CD4-positive, CD25-positive, alpha-beta regulatory T cell (primary cell): ENCODE results near the gene TSPAN7. TPM values are rescaled to one million over a fixed set of nuclear protein-coding genes. Genes with fewer than 3 reads are reported as not detected.

Experiments used
- ATAC-seq, 2 donors: fragments of 150-1000 bp; cut with Tn5 transposase; one replicate each; pipeline ENCODE4 v1.10.0; 2021; ENCODE audit warnings: low read depth in 2 of 2, moderate number of reproducible peaks in 2 of 2, moderate library complexity in 1 of 2
- DNase-seq, 3 donors: peaks; one replicate each; pipeline versions ENCODE4 v3.0.0 to v3.0.0-alpha.2; 2012 to 2022; ENCODE audit warnings: mixed read lengths in 1 of 3
- H3K27ac ChIP-seq: one replicate; pipeline ENCODE4 v1.7.0; 2013; ENCODE audit warnings: mild to moderate bottlenecking, low read length; ENCODE audit not compliant: insufficient read depth, poor library complexity, severe bottlenecking
- H3K27me3 ChIP-seq: one replicate; pipeline ENCODE4 v1.7.0; 2013; ENCODE audit warnings: low read length; ENCODE audit not compliant: control insufficient read depth, insufficient read depth
- H3K36me3 ChIP-seq: one replicate; pipeline ENCODE4 v1.7.0; 2013; ENCODE audit warnings: mild to moderate bottlenecking, low read length, moderate library complexity; ENCODE audit not compliant: control insufficient read depth, insufficient read depth
- H3K4me1 ChIP-seq: 2 replicates; pipeline ENCODE4 v1.7.0; 2013; ENCODE audit warnings: mild to moderate bottlenecking, low read length; ENCODE audit not compliant: insufficient read depth, control insufficient read depth, poor library complexity, severe bottlenecking
- H3K4me3 ChIP-seq: one replicate; pipeline ENCODE4 v1.7.0; 2013; ENCODE audit warnings: low read depth, mild to moderate bottlenecking, low read length, moderate library complexity
- H3K9me3 ChIP-seq, 2 experiments: 1 replicate in 1 of 2; 2 replicates in 1 of 2; pipeline ENCODE4 v1.7.0; 2013; ENCODE audit warnings: low read length in 2 of 2, mild to moderate bottlenecking in 1 of 2, moderate library complexity in 1 of 2; ENCODE audit not compliant: control insufficient read depth in 2 of 2
- H3K27ac Mint-ChIP-seq, 3 donors: one replicate each; pipeline ENCODE4 v1.8.0; 2020 to 2022; ENCODE audit warnings: mild to moderate bottlenecking in 3 of 3, mixed read lengths in 3 of 3, moderate library complexity in 2 of 3
- H3K27me3 Mint-ChIP-seq: one replicate; pipeline ENCODE4 v1.8.0; 2022; ENCODE audit warnings: mild to moderate bottlenecking, mixed read lengths
- H3K36me3 Mint-ChIP-seq: one replicate; pipeline ENCODE4 v1.8.0; 2020; ENCODE audit warnings: mixed read lengths
- H3K4me1 Mint-ChIP-seq, 4 donors: one replicate each; pipeline ENCODE4 v1.8.0; 2020 to 2022; ENCODE audit warnings: mixed read lengths in 4 of 4, mild to moderate bottlenecking in 1 of 4
- H3K4me3 Mint-ChIP-seq, 4 donors: one replicate each; pipeline ENCODE4 v1.8.0; 2020 to 2022; ENCODE audit warnings: mild to moderate bottlenecking in 4 of 4, mixed read lengths in 4 of 4, moderate library complexity in 3 of 4
- H3K9me3 Mint-ChIP-seq, 7 donors: one replicate each; pipeline ENCODE4 v1.8.0; 2020 to 2022; ENCODE audit warnings: mixed read lengths in 7 of 7, mild to moderate bottlenecking in 3 of 7, moderate library complexity in 2 of 7
- polyA plus RNA-seq, 4 donors: library from polyadenylated mRNA; unstranded; fragments of 300-500 nt; fragmentation: Illumina TruSeq; gene quantifications; one replicate each; pipeline ENCODE4 v1.2.3, GENCODE V29; 2021
- total RNA-seq: library from RNA; stranded (reverse); gene quantifications from one replicate; pipeline ENCODE4 v1.2.3, GENCODE V29; 2022

Gene TSPAN7
- total and polyA plus RNA-seq, 5 donors from 2014 or later = 0.16 to 0.72 (median 0.20) TPM; not detected in 2

DNA sequence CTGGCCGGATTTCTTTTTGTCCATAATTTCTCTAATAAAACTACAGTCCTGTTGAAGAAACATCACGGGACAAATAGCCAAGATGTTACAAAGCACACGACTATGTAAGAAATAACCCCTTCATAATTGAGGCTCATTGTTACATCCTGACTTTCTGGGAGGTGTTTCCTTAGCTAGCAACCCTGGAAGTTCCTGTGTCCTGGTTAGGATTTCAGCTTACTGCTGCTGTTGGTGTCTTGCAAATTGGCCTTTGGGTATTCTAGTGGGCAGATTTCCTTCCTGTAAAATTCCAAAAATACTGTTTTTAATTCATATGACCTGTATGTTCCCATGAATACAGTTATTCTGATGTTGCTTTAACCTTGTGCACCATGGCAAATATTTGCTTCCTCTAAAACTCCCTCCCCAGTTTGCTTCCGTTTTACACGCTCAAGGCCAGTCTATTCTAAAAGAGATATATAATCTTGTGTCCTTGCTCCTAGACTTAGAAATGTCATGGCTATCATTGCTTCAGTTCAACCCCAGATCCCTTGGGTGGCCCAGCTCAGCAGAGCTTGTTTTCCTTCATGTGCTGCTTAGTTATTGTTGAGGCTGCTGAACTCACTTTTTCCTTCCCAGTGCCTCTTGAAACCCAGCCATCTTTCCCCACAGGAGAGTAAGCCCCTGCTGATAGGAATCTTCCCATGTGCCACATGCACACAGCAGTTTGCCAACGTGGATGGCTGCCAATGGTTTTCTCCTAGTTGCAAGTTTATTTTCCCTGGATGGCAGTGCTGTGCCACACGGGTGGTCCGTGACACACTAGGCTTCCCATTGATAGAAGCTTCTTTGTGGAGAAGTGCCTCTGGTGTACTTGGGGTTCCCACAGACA lies 75.8 kb downstream of the TSPAN7 start:
- Histone ChIP-seq H3K4me1 (no peaks in the 10 kb centered on the region), H3K36me3 (no peaks in the 10 kb centered on the region), H3K9me3 (no peaks in the 10 kb centered on the region), H3K27ac (no peak overlapping the region), H3K4me3 (no peak overlapping the region), H3K27me3 (peaks cover 10% of the 10 kb centered on the region)
- H3K4me1 Mint-ChIP-seq = peaks cover 0 to 3% (median 0%) of the 10 kb centered on the region in 4 donors
- H3K9me3 Mint-ChIP-seq = no peaks in the 10 kb centered on the region
- DNase-seq (no peak), ATAC-seq (no peak)
- no peaks in the 10 kb centered on the region for H3K36me3 Mint-ChIP-seq
- H3K4me3 Mint-ChIP-seq = no peak overlapping the region
- H3K27me3 Mint-ChIP-seq = peaks cover 4% of the 10 kb centered on the region
- no peak overlapping the region for H3K27ac Mint-ChIP-seq

DNA sequence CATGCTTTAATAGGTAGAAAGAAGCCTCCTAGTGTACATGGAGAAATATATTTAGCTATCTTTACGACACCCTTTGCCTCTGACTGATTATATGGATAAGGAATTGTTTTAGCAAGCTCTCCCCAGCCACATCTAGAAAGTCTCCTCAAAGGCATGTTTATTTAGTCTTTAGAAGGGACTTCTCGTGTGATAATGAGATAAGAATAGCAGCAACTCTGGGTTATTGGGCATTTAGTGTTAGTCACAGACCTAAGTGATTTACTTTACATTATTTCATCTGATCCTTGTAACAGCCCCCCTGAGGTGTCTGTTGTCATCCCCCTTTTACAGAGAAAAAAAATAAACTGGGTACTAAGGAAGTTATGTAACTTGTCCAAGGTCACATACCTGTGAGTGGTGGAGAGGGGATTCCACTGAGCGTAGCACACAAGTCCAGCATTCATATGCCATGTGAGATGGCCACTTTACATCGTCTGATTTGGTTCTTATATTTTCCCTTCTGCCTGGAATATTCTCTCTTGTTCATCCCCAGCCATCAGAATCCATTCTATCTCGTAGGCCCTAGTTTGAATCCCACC lies 77.7 kb downstream of the TSPAN7 start:
- Histone ChIP-seq H3K4me3 (no peak overlapping the region), H3K4me1 (no peaks in the 10 kb centered on the region), H3K27ac (no peak overlapping the region), H3K27me3 (peaks cover 10% of the 10 kb centered on the region), H3K36me3 (no peaks in the 10 kb centered on the region), H3K9me3 (no peaks in the 10 kb centered on the region)
- no peak overlapping the region for H3K4me3 Mint-ChIP-seq
- DNase-seq = no peak
- H3K4me1 Mint-ChIP-seq = no peaks in the 10 kb centered on the region
- H3K9me3 Mint-ChIP-seq = no peaks in the 10 kb centered on the region
- H3K27me3 Mint-ChIP-seq = peaks cover 11% of the 10 kb centered on the region
- H3K36me3 Mint-ChIP-seq = no peaks in the 10 kb centered on the region
- no peak for ATAC-seq
- no peak overlapping the region for H3K27ac Mint-ChIP-seq

DNA sequence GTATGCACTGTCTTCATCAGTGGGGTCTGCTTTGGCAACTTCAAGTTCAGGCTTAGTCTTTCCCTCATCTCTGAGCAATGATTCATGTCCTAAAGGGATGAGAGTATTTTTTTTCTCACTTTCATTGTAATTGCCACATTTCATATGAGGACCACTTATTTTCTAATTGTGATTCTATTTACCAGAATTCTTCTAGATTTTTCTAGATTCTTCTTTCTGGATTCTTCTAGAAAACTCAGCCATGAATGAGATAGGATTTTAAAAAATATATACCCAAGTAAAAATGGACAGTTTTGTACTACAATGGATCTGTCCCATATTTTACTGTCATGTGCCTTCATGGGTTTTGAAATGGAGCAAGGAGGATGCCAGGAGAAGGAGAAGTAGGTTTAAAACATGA lies 78.4 kb downstream of the TSPAN7 start:
- H3K27me3 ChIP-seq = peaks cover 10% of the 10 kb centered on the region
- H3K27ac Mint-ChIP-seq = no peak overlapping the region
- H3K36me3 Mint-ChIP-seq = no peaks in the 10 kb centered on the region
- no peak overlapping the region for H3K4me3 Mint-ChIP-seq
- no peaks in the 10 kb centered on the region for H3K4me1 Mint-ChIP-seq
- H3K4me1 ChIP-seq = no peaks in the 10 kb centered on the region
- H3K4me3 ChIP-seq = no peak overlapping the region
- no peak overlapping the region for H3K27ac ChIP-seq
- no peak for ATAC-seq
- H3K9me3 Mint-ChIP-seq = no peaks in the 10 kb centered on the region
- no peaks in the 10 kb centered on the region for H3K36me3 ChIP-seq
- no peaks in the 10 kb centered on the region for H3K9me3 ChIP-seq
- no peak for DNase-seq
- H3K27me3 Mint-ChIP-seq = peaks cover 11% of the 10 kb centered on the region

DNA sequence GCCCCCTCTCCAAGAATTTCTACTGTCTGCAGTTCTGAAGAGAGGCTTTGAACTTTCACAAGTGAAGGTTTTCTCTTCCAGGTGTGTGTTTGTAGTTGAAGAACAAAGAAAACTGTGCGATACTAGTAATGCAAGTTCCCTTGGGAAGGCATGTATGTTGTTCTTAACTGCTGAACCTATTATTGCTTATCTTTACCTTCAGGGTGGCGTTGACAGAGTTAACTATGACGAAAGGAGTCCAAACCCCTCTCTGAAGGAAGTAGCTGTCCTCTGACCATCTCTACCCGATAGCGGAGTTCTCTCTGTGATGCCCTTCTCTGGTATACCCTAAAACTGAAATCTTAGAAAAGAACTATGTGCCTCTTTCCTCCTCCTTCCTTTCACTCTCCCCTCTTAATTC lies 79.9 kb downstream of the TSPAN7 start:
- no peak for DNase-seq
- Histone ChIP-seq H3K4me3 (no peak overlapping the region), H3K36me3 (no peaks in the 10 kb centered on the region), H3K27ac (no peak overlapping the region), H3K4me1 (no peaks in the 10 kb centered on the region), H3K9me3 (no peaks in the 10 kb centered on the region), H3K27me3 (peaks cover 10% of the 10 kb centered on the region)
- Mint-ChIP-seq H3K4me3 (no peak overlapping the region), H3K27me3 (peaks cover 14% of the 10 kb centered on the region), H3K9me3 (no peaks in the 10 kb centered on the region), H3K4me1 (no peaks in the 10 kb centered on the region), H3K36me3 (no peaks in the 10 kb centered on the region), H3K27ac (no peak overlapping the region)
- no peak for ATAC-seq

DNA sequence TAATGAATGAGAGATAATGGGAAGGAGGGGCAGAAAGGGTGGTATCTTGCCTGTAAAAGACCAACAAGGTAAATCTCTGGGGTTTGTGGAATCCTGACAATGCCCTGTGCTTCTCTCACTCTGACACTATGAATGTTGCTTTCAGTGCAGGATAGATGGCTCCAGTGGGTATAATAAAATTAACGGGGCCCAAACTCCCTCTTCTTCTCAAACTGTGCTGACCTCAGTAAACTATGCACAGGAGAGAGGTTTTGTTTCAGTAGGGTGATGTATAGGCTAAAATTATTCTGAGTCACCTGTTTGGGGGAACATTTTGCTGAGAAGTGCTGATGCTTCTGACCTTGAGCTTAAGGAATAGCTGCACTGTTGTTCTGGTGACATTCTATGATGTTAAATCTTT lies 82.6 kb downstream of the TSPAN7 start:
- H3K27ac Mint-ChIP-seq = no peak overlapping the region
- Histone ChIP-seq H3K4me1 (no peaks in the 10 kb centered on the region), H3K27ac (no peak overlapping the region), H3K36me3 (no peaks in the 10 kb centered on the region), H3K27me3 (peaks cover 10% of the 10 kb centered on the region), H3K9me3 (no peaks in the 10 kb centered on the region), H3K4me3 (no peak overlapping the region)
- no peak overlapping the region for H3K4me3 Mint-ChIP-seq
- H3K9me3 Mint-ChIP-seq = no peaks in the 10 kb centered on the region
- H3K4me1 Mint-ChIP-seq = no peaks in the 10 kb centered on the region
- H3K36me3 Mint-ChIP-seq = no peaks in the 10 kb centered on the region
- DNase-seq (no peak), ATAC-seq (no peak)
- peaks cover 16% of the 10 kb centered on the region for H3K27me3 Mint-ChIP-seq

DNA sequence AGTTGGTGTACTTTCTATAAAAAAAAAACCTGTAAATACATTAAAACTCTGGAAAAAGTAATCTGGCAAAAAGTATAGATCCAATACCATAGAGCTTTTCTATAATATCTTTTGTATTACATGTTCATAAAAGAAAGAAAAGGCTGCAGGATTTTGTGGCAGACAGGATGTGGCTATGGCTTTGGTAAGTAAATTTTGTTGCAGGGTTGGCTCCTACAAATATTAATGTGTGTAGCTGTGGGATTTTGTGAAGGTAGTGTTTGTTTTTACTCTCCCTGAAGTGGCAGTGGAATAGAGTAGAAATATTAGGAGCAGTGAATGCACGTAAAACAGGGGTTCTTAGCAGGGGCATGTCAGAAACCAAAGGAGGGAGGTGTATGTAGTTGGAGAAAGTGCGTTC lies 84.8 kb downstream of the TSPAN7 start:
- peaks cover 0 to 1% (median 0%) of the 10 kb centered on the region in 7 donors for H3K9me3 Mint-ChIP-seq
- H3K36me3 Mint-ChIP-seq = no peaks in the 10 kb centered on the region
- no peaks in the 10 kb centered on the region for H3K4me1 Mint-ChIP-seq
- no peak for ATAC-seq
- Histone ChIP-seq H3K36me3 (no peaks in the 10 kb centered on the region), H3K4me3 (no peak overlapping the region), H3K4me1 (no peaks in the 10 kb centered on the region), H3K9me3 (no peaks in the 10 kb centered on the region), H3K27me3 (peaks cover 7% of the 10 kb centered on the region), H3K27ac (no peak overlapping the region)
- H3K27ac Mint-ChIP-seq = no peak overlapping the region
- no peak overlapping the region for H3K4me3 Mint-ChIP-seq
- peaks cover 21% of the 10 kb centered on the region for H3K27me3 Mint-ChIP-seq
- DNase-seq = no peak

DNA sequence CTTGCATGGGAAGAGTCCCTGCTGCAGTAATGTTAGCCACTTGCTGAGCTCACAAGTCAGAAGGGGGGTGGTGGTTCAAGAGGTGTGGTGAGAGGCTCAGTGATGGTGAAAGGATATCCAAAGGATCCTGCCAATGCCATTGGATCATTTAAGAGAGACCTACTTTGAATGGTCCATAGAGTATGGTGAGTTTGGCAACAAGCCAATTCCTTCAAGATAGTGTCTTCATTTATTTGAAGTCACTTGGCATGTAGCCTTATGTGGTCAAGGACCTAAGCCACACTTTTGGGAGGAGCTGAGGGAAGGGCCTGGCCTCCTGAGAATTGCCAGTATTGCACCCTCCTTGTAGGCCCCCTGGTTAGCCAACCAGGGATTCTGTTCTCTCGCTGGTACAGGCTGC lies 87.9 kb downstream of the TSPAN7 start:
- no peaks in the 10 kb centered on the region for H3K27me3 ChIP-seq
- H3K36me3 ChIP-seq = no peaks in the 10 kb centered on the region
- Mint-ChIP-seq H3K4me3 (no peak overlapping the region), H3K27me3 (peaks cover 10% of the 10 kb centered on the region), H3K9me3 (peaks cover 0 to 1% (median 0%) of the 10 kb centered on the region in 7 donors), H3K27ac (no peak overlapping the region), H3K36me3 (no peaks in the 10 kb centered on the region), H3K4me1 (no peaks in the 10 kb centered on the region)
- H3K9me3 ChIP-seq = no peaks in the 10 kb centered on the region
- DNase-seq (no peak), ATAC-seq (no peak)
- H3K4me1 ChIP-seq = no peaks in the 10 kb centered on the region
- H3K27ac ChIP-seq = no peak overlapping the region
- no peak overlapping the region for H3K4me3 ChIP-seq
